Head of caudate nucleus (tissue), 42 donors: ENCODE results near the gene YIPF3.
"Not testable (repeated sequence)": the region's sequence is repeated elsewhere in the genome, so short reads cannot be mapped to it uniquely, and the experiment has no call there.

Experiments
- DNase-seq, 42 donors: peaks; one replicate each; pipeline versions ENCODE4 v3.0.0 to v3.0.0-alpha.2; 2020 to 2021; ENCODE audit warnings: mixed read lengths in 7 of 42
- intact Hi-C: fragments of 100-400 bp; cut with DNase I; formaldehyde crosslinking; loops from one replicate; pipeline ENCODE4 v1.15.0; 2022

The YIPF3 gene

DNA sequence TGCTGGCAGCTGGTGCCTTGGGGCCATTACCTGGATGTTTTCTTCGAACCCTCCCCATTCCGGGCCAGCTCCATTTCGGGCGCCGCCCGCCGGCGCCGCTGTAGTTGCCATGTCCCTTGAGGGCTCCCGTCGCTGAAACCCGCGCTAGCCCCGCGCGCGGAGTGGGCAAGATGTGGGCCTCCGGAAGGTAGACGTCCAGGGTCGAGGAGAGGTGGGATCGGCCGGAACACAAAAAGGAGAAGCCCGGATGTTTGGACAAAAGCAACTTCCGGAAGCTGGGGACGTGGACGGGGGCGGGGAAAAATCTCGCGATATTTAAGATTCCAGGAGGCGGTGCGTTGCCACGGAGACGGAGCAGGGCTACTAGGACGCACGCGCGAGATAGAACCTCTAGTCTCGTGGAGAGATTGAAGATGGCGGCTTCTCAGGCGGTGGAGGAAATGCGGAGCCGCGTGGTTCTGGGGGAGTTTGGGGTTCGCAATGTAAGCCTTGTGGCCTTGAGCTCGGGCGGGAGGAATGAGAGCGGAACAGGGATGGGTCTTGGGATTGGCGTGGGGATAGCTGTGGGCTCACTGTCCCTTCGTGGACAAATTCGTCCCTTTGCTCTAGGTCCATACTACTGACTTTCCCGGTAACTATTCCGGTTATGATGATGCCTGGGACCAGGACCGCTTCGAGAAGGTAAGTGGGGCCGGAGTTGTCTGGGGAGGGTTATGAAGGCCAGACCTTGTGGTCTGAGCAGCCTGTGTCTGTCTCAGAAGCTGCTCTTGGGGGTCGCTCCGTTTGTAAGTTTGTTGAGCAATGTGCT, at the start of gene YIPF3, which contains the start of gene POLR1C:
Gene YIPF3 (minus strand): TSS at position 230 of the 808 bp plus-strand sequence. CDS start 119 bp downstream, at position 111.
Gene POLR1C (plus strand): TSS at position 393 of the 808 bp plus-strand sequence. CDS start 21 bp downstream, at position 414.
- DNase-seq = peak; percentile 96 to 100 (median 98)
- intact Hi-C loops = no loop called here

DNA sequence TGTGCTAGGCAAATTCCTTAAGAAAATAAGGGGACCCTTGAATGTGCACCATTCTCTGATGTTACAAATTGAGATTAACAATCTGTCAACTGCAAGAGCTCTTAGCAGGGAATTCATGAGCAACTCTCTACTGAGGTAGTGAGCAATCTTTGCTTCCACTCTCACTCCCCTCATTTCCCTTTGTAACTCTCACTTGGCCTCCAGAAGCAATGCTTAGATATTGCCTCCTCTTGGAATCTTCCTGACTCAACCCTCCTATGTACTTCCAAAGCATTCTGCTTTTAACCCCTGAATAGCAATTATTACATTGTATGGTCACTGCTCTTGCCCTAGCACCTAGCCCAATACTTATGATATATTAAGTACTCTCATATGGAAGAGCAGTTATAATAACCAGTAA, 42.6 kb upstream of the YIPF3 start:
- no peak for DNase-seq
- intact Hi-C loops = no loop called here

DNA sequence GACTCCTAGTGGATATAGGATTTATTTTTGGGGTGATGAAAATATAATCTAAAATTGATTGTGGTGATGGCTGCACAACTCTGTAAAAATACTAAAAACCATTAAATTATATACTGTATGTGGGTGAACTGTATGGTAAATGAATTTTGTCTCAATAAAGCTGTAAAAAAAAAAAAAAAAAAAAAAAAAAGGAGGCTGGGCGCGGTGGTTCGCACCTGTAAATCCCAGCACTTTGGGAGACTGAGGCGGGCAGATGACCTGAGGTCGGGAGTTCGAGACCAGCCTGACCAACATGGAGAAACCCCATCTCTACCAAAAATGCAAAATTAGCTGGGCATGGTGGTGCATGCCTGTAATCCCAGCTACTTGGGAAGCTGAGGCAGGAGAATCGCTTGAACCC, 40.9 kb upstream of the YIPF3 start:
- intact Hi-C loops = not testable (repeated sequence)

DNA sequence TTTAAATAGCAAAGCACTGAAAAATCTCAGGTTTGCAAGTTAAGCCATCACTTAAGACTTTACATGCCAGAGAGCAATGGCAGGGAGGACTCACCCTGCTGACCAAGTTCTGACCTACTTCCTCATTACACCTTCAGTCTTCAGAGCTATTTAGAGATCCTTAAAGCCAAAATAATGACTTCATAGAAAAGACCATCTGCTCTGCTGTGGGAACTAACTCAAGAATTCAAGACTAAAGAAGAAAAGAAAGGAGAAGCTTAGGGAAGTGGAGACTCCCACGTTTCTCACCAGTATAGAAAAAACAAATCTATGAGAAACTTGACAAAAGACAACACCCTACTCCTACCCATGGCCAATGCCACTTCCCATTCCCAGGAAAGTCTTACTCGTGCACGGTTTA, 30.5 kb upstream of the YIPF3 start:
- DNase-seq = no peak
- intact Hi-C loops = no loop called here

More for the DNA sequence above, 40.9 kb upstream of the YIPF3 start:
- not testable (repeated sequence) for DNase-seq

DNA sequence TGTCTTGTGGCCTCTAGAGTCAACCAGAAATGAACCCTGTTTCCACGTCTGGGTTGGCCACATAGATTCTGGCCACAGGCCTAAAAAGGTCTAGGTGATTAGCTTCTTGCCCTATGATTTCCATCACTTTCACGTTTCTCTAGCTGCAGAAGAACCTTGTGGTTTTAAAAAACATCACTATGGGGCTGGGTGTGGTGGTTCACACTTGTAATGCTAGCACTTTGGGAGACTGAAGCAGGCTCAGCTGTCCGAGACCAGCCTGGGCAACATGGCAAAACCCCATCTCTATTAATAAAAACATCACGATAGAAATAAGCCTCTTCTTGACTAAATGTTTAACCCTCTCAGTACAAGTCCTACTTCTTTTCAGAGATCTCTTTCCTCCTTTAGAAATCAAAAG, 27.7 kb upstream of the YIPF3 start:
- no peak for DNase-seq
- intact Hi-C loops = no loop called here

DNA sequence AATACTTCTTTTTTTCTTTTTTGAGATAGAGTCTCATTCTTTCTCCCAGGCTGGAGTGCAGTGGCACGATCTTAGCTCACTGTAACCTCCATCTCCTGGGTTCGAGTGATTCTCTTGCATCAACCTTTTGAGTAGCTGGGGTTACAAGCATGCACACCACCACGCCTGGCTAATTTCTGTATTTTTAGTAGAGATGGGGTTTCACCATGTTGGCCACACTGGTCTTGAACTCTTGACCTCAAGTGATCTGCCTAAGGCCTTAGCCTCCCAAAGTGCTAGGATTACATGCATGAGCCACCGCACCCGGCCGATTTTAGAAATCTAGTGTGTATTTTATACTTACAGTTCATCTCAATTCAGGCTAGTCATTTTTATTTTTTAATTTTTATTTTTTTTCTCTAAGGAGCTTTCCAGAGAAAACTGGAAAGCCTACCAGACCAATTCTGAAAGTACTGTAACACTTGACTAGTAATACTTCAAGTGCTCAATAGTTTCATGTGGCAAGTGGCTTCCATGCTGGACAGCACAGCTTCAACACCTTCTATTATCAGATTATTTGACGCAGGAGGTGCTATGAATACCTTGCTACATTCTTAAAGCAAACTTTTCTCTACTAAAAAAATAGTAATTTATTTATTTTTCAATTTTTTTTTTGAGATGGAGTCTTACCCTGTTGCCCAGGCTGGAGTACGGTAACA, 25.2 kb upstream of the YIPF3 start:
- intact Hi-C loops = no loop called here
- DNase-seq = no peak

DNA sequence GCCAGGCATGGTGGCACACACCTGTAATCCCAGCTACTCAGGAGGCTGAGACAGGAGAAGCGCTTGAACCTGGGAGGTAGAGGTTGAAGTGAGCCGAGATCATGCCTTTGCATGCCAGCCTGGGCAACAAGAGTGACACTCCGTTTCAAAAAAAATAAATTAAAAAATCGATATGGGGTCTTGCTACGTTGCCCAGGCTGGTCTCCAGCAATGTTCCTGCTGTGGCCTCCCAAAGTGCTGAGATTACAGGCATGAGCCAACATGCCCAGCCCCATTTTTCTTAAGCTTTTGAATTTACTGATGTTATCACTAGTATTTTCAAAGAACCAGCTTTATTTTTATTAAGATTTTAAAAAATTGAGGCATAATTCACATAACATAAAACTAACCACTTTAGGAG, 23.8 kb upstream of the YIPF3 start:
- intact Hi-C loops = no loop called here
- no peak for DNase-seq

DNA sequence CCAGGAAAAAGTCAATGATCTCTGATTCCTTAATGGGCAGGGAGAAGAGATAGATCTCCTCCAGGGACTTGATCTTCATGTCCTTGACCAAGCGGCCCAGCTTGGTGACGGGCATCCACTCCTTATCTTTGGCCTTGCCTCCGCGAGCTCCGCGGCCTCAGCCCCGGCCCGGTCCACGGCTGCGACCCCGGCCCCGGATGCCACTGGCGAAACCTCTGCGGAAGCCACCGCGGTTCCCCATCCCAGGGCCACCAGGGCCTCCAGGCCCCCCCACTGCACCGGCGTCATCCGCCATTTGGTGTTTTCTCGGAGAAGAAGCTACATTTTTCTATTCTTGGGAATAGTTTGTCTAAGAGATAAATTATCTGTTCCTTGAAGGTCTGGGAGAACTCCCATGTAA, 22.7 kb upstream of the YIPF3 start:
- intact Hi-C loops, DNase-seq: not testable (repeated sequence)

DNA sequence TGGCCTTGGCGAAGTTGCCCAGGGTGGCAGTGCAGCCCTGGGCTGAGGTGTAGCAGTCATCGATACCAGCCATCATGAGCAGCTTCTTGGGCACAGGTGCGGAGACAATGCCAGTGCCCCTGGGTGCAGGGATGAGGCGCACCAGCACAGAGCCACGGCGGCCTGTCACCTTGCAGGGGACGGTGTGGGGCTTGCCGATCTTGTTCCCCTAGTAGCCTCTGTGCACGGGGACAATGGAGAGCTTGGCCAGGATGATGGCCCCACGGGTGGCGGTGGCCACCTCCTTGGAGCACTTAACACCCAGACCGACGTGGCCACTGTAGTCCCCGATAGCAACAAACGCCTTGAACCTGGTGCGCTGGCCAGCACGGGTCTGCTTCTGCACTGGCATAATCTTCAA, 22.3 kb upstream of the YIPF3 start:
- intact Hi-C loops, DNase-seq: not testable (repeated sequence)

DNA sequence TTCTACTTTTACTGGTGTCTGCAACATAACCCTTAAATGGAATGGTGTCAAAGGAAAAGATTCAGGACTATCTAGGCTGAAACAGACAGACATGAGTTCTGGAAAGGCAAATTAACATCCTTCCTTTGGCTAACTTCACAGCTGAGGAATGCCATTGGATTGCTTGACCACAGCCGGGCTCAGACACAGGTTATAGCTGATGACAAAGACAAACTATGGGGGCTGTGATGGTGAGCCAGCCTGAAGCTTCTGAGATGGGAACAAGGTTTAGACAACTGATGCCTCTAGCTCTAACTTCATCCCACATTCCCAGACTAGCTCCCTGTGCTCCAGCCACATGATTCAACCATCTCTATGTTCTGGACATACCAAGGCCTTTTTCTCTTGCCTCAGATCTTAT, 15.5 kb upstream of the YIPF3 start:
- intact Hi-C loops = no loop called here
- peak in 1 of 42 donors; percentile 1 for DNase-seq

DNA sequence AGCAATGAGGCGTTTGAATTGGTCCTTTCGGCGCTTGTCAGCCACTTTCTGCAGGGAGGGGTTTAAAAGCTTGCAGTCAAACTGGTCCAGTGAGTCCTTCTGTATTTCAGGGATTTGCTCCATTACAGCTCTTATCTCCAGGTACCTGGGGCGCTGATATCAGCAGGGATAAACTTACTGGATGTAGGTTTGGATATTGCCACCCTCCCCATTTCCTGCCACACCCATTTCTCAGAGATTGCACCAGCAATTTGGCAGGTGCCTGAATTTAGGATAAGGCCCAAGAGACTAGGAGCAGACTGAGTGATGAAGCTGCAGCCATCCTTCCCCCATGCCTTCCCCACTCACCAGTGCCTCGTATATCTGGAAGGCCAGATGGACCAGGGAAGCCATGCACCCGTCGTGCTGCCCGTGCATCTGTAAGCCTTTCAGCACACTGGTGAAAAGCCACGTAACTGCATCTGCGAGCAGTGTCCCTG, 7.8 kb upstream of the YIPF3 start:
- intact Hi-C loops = no loop called here
- DNase-seq = no peak

DNA sequence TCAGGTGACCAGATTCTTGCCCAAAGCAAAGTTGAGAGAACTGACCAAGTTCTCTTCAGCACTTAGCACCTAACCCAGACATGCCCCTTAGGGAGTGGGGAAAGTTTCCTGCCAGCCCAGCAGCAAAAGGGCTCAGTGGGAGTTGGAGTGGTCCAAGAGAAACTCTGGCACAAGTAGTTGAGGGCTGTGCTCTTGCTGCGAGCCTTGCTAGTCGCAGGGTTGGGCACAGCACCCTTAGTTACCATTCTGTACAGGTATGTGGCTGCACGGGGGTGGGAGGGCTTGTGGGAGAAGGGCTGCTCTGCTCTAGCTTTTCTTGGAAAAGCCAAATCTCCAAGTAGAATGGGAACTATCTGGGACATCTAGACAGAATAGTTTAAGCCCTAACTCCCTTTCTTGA, 6.6 kb upstream of the YIPF3 start:
- intact Hi-C loops = no loop called here
- no peak for DNase-seq

DNA sequence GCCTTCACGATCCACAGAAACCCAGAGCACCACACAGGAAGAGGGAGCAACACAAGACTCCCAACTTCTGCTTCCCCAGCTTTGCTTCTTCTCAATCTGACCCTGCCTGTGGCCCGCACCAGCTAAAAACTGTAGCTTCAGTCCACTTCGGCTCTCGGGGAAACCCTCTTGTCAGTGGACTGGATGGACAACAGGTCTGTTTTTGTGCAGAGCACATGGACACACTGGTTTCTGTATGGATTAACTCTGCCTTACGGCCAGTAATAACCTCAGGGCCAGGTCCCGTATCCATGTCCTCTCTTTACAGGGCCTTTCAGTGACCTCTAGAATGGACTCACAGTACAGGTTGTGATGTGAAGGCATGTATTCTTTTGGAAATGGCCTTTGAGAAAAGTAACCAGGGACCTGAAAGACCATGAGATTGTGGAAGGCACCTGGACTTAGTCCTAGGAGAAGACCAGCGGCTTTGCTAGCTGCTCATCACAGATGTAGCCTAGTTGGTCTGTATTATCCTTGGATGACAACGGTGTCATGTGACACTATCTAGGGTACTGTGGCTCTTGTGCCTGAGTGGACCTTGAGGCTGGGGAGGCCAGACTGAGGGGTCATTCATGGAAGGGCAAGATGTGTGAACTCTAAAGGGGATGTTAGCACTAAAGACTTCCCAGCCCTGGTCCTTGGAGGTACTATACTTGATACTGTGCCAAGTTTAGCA, 6.0 kb upstream of the YIPF3 start:
- intact Hi-C loops = no loop called here
- DNase-seq = no peak

DNA sequence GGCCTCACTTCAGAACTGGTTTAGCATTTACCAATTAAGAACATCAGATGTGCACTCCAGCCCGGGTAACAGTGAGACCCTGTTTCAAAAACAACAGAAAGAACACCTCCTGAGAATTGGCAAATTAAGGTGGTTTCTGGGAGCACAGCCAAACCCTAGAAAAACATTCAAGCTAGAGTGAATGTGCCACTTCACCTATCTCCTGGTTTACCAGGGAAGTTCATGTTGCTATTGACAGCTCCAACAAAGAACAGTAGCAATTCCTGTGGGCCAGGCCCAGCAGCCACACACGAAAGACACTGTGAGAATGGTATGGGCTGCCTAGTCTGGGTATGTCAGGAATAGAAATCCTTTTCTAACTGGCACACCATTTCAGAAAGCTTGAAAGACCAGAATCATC, 5.1 kb upstream of the YIPF3 start:
- intact Hi-C loops = no loop called here
- DNase-seq = no peak

DNA sequence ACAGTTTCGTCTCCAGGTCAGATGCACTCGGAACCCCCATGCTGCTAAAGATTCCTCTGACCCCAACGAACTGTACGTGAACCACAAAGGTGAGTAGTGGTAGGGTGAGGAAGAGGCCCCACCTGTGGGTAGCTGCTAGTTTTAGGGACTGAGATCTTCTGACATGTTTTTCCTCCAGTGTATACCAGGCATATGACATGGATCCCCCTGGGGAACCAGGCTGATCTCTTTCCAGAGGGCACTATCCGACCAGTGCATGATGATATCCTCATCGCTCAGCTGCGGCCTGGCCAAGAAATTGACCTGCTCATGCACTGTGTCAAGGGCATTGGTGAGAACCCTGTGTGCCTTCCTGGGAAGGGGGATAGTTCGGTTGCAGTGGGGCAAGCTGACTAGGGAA, 3.4 kb upstream of the YIPF3 start:
- DNase-seq = no peak
- intact Hi-C loops = no loop called here

DNA sequence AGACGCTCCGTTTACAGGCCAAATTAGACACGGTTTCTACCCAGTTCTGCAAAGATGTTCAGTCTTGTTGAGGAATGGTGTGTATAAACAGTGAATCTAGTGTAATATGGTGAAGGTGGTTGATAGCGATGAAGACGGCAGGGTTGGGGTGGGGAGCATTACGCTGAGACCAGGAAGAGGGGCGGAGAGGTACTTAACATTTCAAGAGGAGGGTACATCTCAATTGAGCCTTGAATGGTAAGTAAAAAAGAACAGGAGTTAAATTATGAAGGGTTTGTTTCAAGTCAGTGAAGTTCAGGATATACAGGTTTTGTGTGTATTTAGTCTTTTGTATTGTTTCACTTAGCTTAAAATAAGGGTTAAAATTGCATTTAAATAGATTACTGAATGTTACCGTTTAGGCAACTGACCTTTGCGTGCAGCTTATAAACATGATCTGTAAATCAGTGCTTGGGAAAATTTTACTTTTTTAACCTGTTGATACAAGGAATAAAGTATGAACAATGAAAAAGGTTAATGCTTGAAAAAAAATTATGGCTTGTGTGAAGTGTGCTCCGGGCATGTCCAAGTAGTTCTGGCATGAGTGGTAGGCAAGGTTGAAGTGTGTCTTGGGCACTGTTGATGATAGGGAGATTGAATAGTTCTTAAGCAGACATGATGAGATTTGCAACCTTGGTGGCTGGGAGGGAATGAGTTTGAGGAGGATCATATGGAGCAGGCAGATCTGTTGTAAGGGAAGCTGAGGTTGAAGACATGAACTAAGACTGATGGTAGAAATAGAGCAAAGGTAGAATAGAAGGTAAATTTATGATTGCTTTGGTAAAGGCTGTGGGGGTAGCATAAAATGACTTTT, 1.0 kb upstream of the YIPF3 start:
- DNase-seq = no peak
- intact Hi-C loops = no loop called here

DNA sequence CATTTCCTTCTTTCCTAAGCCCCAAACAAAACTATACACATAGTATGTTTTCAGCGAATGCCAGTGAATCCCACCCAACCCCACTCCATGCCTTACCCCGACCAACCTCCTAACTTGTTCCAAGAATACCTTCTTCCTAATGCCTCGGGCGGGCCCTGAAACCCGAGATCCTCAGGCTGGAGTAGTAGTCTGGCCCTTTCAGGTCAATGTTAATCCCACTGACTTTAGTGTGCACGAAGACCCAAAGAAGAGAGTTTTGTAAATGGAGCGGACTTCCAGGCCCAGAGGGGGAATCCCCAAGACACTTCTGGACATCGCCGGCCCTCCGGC, 394 bp downstream of the YIPF3 start:
- DNase-seq = peak in 1 of 42 donors; percentile 40
- intact Hi-C loops = no loop called here

DNA sequence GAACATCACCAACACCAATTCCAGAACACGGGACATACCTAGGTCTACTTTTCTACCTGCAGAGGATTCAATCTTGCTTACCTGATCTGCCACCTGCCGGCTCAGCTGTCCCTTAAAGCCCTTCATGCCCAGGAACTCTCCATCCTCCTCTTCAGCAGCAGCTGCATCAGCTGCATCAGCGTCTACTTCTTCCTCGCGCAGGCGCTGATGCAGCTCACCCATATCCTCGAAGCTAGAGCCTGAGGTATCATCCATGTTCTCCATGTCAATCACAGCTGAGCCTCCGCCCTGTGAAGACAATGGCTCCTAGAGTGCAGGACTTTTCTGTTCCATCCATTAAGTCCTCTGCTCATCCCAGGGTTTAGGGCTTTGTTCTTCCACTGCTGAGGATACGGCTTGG, 918 bp downstream of the YIPF3 start:
- intact Hi-C loops = no loop called here
- peak in 24 of 42 donors; percentile 15 to 73 (median 54) for DNase-seq

DNA sequence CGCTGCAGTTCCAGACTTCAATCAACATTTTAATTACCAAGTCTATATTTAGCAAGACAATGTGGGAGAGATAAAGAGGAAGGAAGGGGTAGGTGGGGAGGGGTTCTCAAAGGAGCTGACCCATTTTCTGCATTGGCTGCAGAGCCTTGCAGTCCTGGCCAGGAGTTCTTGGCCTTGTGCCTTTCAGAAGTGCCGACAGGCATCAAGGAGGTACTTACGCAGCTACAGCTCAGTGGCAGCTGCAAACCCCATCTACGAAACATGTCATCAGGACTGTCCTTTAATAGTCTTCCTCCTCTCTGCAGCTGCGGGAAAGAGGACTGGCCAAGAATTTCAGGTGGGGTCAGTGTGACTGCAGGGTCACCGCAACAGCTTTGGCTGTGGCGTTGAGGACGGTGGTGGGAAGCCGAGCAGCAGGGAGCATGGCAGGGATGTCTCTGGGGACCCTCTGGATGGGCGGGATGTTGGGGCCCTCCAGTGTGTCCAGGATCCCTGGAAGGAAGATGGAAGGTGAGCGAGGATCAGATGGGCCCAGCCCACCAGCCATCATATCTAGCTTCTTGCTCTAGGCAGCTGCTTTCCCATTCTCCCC, 4.8 kb downstream of the YIPF3 start:
- no peak for DNase-seq
- intact Hi-C loops = no loop called here
